SK-N-SH (cell line): Measurements from ENCODE around the gene FUT4. TPM values are rescaled to one million over a fixed set of nuclear protein-coding genes. Genes with fewer than 3 reads are reported as not detected.

ENCODE experiments used
- CTCF ChIA-PET: fragments of 300-600, 350-600 bp; formaldehyde crosslinking; extraction: SDS; loops from one replicate; lab custom pipeline; 2021; lab: Yijun Ruan, JAX
- POLR2A ChIA-PET: fragments of 350-600 bp; sonication (Branson Sonifier 250); formaldehyde crosslinking; extraction: SDS; loops from one replicate; lab custom pipeline; 2020; ENCODE audit warnings: antibody characterized with exemption, inconsistent platforms; lab: Yijun Ruan, JAX
- DNase-seq: peaks from one replicate; pipeline ENCODE4 v3.0.0; 2012
- H2AFZ ChIP-seq: fragments of 200-600 bp; sonication (generic); 2 replicates; pipeline ENCODE4 v1.8.1; 2016; ENCODE audit warnings: antibody characterized with exemption, mild to moderate bottlenecking, low read depth
- H3F3A ChIP-seq: fragments of 200-600 bp; sonication (generic); replicated peaks from 2 replicates; pipeline ENCODE3; 2016; ENCODE audit warnings: antibody characterized with exemption, mild to moderate bottlenecking; ENCODE audit not compliant: insufficient read depth
- H3K27ac ChIP-seq, 2 experiments: fragments of 200-500 bp in 1 of 2; fragments of 200-600 bp in 1 of 2; sonication (Bioruptor generic) in 1 of 2; sonication (generic), shearing (Covaris generic) in 1 of 2; 2 replicates each; pipeline versions ENCODE4 v1.5.1 to v1.6.1; 2014 to 2016; ENCODE audit warnings: low read depth in 2 of 2, inconsistent platforms in 1 of 2, low read length in 1 of 2, mild to moderate bottlenecking in 1 of 2, mixed read lengths in 1 of 2
- H3K27me3 ChIP-seq: fragments of 200-600 bp; sonication (generic), shearing (Covaris generic); 2 replicates; pipeline ENCODE4 v1.6.1; 2016; ENCODE audit warnings: mixed run types; ENCODE audit not compliant: insufficient read depth
- H3K36me3 ChIP-seq, 2 experiments: fragments of 200-500 bp in 1 of 2; fragments of 200-600 bp in 1 of 2; sonication (Bioruptor generic) in 1 of 2; sonication (generic) in 1 of 2; replicated peaks in 1 of 2; 2 replicates each; pipeline versions ENCODE3 to v1.5.1; 2014 to 2016; ENCODE audit warnings: low read length in 1 of 2, mild to moderate bottlenecking in 1 of 2; ENCODE audit not compliant: insufficient read depth in 2 of 2, control insufficient read depth in 1 of 2
- H3K4me1 ChIP-seq, 2 experiments: fragments of 200-500 bp in 1 of 2; fragments of 200-600 bp in 1 of 2; sonication (Bioruptor generic) in 1 of 2; sonication (generic), shearing (Covaris generic) in 1 of 2; 2 replicates each; pipeline versions ENCODE4 v1.5.1 to v1.6.1; 2014 to 2016; ENCODE audit warnings: low read depth in 1 of 2, low read length in 1 of 2, mixed run types in 1 of 2; ENCODE audit not compliant: insufficient read depth in 2 of 2, control insufficient read depth in 1 of 2
- H3K4me2 ChIP-seq: fragments of 200-600 bp; sonication (generic), shearing (Covaris generic); 2 replicates; pipeline ENCODE4 v1.6.1; 2017; ENCODE audit warnings: mixed run types
- H3K4me3 ChIP-seq, 2 experiments: fragments of 200-500 bp in 1 of 2; fragments of 200-600 bp in 1 of 2; sonication (Bioruptor generic) in 1 of 2; sonication (generic), shearing (Covaris generic) in 1 of 2; 2 replicates each; pipeline versions ENCODE4 v1.5.1 to v1.8.1; 2014 to 2016; ENCODE audit warnings: low read depth in 2 of 2, inconsistent platforms in 1 of 2, low read length in 1 of 2, mild to moderate bottlenecking in 1 of 2, mixed read lengths in 1 of 2, moderate library complexity in 1 of 2
- H3K79me2 ChIP-seq: fragments of 200-600 bp; sonication (generic); 2 replicates; pipeline ENCODE4 v1.8.1; 2017; ENCODE audit warnings: mild to moderate bottlenecking; ENCODE audit not compliant: insufficient read depth
- H3K9ac ChIP-seq: fragments of 200-600 bp; sonication (generic); 2 replicates; pipeline ENCODE4 v1.6.1; 2017; ENCODE audit warnings: mixed run types
- H3K9me2 ChIP-seq: fragments of 200-600 bp; sonication (generic); 2 replicates; pipeline ENCODE4 v1.6.1; 2017; ENCODE audit warnings: mixed run types
- H3K9me3 ChIP-seq: fragments of 200-600 bp; sonication (generic); 2 replicates; pipeline ENCODE4 v1.6.1; 2017; ENCODE audit warnings: mixed run types, mild to moderate bottlenecking, moderate library complexity
- H4K20me1 ChIP-seq: fragments of 200-600 bp; sonication (generic); 2 replicates; pipeline ENCODE4 v1.6.1; 2017; ENCODE audit warnings: mild to moderate bottlenecking, mixed run types; ENCODE audit not compliant: insufficient read depth
- FOXJ3 ChIP-seq: sonication (generic); formaldehyde crosslinking; IDR thresholded peaks from 2 replicates; pipeline ENCODE4 v1.5.1; 2020; ENCODE audit warnings: mild to moderate bottlenecking, missing genetic modification reagents
- GABPA ChIP-seq: IDR thresholded peaks from 2 replicates; pipeline ENCODE4 v1.4.0; 2012; ENCODE audit warnings: low read depth, mild to moderate bottlenecking
- GATA2 ChIP-seq: sonication (generic); formaldehyde crosslinking; IDR thresholded peaks from 2 replicates; pipeline ENCODE4 v1.5.0; 2020; ENCODE audit warnings: mild to moderate bottlenecking, missing genetic modification reagents
- JUND ChIP-seq: IDR thresholded peaks from 2 replicates; pipeline ENCODE4 v1.4.0; 2012
- MXI1 ChIP-seq: IDR thresholded peaks from 2 replicates; pipeline ENCODE4 v1.6.1; 2012; ENCODE audit warnings: mild to moderate bottlenecking, low read depth, low read length, improper control_type of control experiment
- NFIC ChIP-seq: IDR thresholded peaks from 2 replicates; pipeline ENCODE4 v1.4.0; 2012; ENCODE audit warnings: borderline replicate concordance
- RAD21 ChIP-seq: IDR thresholded peaks from 2 replicates; pipeline ENCODE4 v1.6.1; 2012; ENCODE audit warnings: mild to moderate bottlenecking, low read length
- RCOR1 ChIP-seq: fragments of 150-350 bp; IDR thresholded peaks from 2 replicates; pipeline ENCODE4 v1.6.1; 2017; ENCODE audit warnings: antibody characterized with exemption, low read length
- REST ChIP-seq: IDR thresholded peaks from 2 replicates; pipeline ENCODE4 v1.6.1; 2012; ENCODE audit warnings: mild to moderate bottlenecking, low read depth, low read length, moderate library complexity
- RFX5 ChIP-seq: IDR thresholded peaks from 2 replicates; pipeline ENCODE4 v1.6.1; 2012; ENCODE audit warnings: mild to moderate bottlenecking, improper control_type of control experiment, low read length
- RXRA ChIP-seq: IDR thresholded peaks from 2 replicates; pipeline ENCODE4 v1.4.0; 2012; ENCODE audit warnings: low read depth, mild to moderate bottlenecking, borderline replicate concordance
- TEAD4 ChIP-seq: IDR thresholded peaks from 2 replicates; pipeline ENCODE4 v1.4.0; 2012; ENCODE audit warnings: mild to moderate bottlenecking, borderline replicate concordance; ENCODE audit not compliant: insufficient read depth
- WGBS: methylation state at CpG from one replicate; pipeline ENCODE4 v1.1.6; 2017; ENCODE audit warnings: low lambda C conversion rate; 5-methylcytosine and 5-hydroxymethylcytosine counted together
- polyA plus RNA-seq, 3 experiments: library from polyadenylated mRNA; depleted of rRNA; stranded (reverse); fragments of >200 nt; gene quantifications; 2 replicates each; pipeline ENCODE4 v1.2.3, GENCODE V29; 2012
- TF ChIP-seq, protein P1 (sequence below): fragments of 200-600 bp; sonication (generic); IDR thresholded peaks from 2 replicates; pipeline ENCODE4 v1.6.1; 2017; ENCODE audit warnings: antibody characterized with exemption, mild to moderate bottlenecking, moderate library complexity
- TF ChIP-seq, protein P2 (sequence below): IDR thresholded peaks from 2 replicates; pipeline ENCODE4 v1.4.0; 2012; ENCODE audit warnings: low read depth, borderline replicate concordance
- TF ChIP-seq, protein P3 (sequence below): fragments of 150-350 bp; IDR thresholded peaks from 2 replicates; pipeline ENCODE4 v1.6.1; 2016; ENCODE audit warnings: mild to moderate bottlenecking, low read depth, low read length

Gene FUT4
- polyA plus RNA-seq, 1 of the 3 experiments (the other 2 are of a cell fraction), result 1.9 TPM

DNA sequence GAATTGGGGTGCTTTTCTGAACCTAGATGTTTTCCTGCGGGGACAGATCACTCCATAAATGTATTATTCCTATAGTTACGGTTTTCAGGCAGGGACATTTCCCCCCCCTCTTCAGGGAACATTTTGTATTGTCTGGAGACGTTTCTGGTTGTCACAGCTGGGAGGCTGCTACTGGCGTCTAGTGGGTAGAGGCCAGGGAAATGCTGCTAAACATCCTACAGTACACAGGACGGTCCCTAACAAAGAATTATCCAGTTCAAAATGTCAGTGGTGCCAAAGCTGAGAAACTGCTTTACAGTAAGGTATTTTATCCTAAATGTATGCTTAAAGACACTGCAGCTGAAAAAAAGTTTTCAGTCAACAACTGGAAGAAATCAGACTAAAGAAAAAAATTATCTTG is 42.8 kb downstream of the FUT4 start:
- no peaks in the 10 kb centered on the region for H3K27me3 ChIP-seq
- POLR2A ChIA-PET, result no interaction called here
- H3K9me2 ChIP-seq, result no peaks in the 10 kb centered on the region

DNA sequence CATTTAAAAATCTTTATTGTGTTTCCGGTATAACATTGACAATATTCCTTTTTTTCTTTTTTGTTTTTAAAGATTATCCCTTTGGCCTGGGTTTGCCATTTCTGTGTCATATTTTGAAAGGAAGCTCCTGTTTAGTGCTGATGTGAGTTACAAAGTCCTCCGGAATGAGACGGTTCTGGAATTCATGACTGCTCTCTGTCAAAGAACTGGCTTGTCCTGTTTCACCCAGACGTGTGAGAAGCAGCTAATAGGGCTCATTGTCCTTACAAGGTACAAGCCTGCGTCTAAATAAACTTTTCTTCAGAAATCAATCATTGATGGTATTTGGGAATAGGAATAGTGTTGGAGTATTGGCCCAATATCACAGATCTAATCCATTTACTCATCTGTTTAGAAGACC is 43.3 kb downstream of the FUT4 start:
- no peaks in the 10 kb centered on the region for H4K20me1 ChIP-seq
- TF ChIP-seq RXRA, result no peak
- TF ChIP-seq RFX5, result no peak
- no peak for TF ChIP-seq FOXJ3 (CRISPR knock-in tag)
- TF ChIP-seq JUND, result no peak
- TF ChIP-seq NFIC, result no peak
- TF ChIP-seq, protein P1, sequence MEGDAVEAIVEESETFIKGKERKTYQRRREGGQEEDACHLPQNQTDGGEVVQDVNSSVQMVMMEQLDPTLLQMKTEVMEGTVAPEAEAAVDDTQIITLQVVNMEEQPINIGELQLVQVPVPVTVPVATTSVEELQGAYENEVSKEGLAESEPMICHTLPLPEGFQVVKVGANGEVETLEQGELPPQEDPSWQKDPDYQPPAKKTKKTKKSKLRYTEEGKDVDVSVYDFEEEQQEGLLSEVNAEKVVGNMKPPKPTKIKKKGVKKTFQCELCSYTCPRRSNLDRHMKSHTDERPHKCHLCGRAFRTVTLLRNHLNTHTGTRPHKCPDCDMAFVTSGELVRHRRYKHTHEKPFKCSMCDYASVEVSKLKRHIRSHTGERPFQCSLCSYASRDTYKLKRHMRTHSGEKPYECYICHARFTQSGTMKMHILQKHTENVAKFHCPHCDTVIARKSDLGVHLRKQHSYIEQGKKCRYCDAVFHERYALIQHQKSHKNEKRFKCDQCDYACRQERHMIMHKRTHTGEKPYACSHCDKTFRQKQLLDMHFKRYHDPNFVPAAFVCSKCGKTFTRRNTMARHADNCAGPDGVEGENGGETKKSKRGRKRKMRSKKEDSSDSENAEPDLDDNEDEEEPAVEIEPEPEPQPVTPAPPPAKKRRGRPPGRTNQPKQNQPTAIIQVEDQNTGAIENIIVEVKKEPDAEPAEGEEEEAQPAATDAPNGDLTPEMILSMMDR, result no peak
- no peak for TF ChIP-seq GATA2 (CRISPR knock-in tag)
- no peak for TF ChIP-seq MXI1
- TF ChIP-seq, protein P2, sequence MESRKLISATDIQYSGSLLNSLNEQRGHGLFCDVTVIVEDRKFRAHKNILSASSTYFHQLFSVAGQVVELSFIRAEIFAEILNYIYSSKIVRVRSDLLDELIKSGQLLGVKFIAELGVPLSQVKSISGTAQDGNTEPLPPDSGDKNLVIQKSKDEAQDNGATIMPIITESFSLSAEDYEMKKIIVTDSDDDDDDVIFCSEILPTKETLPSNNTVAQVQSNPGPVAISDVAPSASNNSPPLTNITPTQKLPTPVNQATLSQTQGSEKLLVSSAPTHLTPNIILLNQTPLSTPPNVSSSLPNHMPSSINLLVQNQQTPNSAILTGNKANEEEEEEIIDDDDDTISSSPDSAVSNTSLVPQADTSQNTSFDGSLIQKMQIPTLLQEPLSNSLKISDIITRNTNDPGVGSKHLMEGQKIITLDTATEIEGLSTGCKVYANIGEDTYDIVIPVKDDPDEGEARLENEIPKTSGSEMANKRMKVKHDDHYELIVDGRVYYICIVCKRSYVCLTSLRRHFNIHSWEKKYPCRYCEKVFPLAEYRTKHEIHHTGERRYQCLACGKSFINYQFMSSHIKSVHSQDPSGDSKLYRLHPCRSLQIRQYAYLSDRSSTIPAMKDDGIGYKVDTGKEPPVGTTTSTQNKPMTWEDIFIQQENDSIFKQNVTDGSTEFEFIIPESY, result no peak
- TF ChIP-seq GABPA, result no peak
- TF ChIP-seq, all 33 proteins: peak for 0
- Histone ChIP-seq H3K27me3 (no peaks in the 10 kb centered on the region), H3K4me1 (no peaks in the 10 kb centered on the region; a peak in 1 of 4 replicates), H2AFZ (no peak overlapping the region), H3K4me2 (no peak overlapping the region), H3K79me2 (no peaks in the 10 kb centered on the region), H3F3A (no peaks in the 10 kb centered on the region), H3K9me2 (no peaks in the 10 kb centered on the region), H3K4me3 (no peak overlapping the region), H3K9ac (no peak overlapping the region), H3K9me3 (no peaks in the 10 kb centered on the region), H3K36me3 (no peaks in the 10 kb centered on the region), H3K27ac (no peak overlapping the region)
- POLR2A ChIA-PET, result no interaction called here
- no peak for DNase-seq
- WGBS, result 87% methylated on average over 5 of the region's 5 CpGs
- CTCF ChIA-PET, result interaction anchor here (0.9 to 2.4 kb wide), 2 partner anchors 9 to 36 kb away, joined by 3 to 11 read pairs; no protein-coding TSS in a partner anchor

More for the DNA sequence above, 42.8 kb downstream of the FUT4 start:
- Histone ChIP-seq H3K27ac (no peak overlapping the region), H3K4me3 (no peak overlapping the region), H3K9me3 (no peaks in the 10 kb centered on the region), H3K4me2 (no peak overlapping the region), H3K4me1 (no peaks in the 10 kb centered on the region; a peak in 1 of 4 replicates), H3K9ac (no peak overlapping the region), H3F3A (no peaks in the 10 kb centered on the region), H3K79me2 (no peaks in the 10 kb centered on the region), H3K36me3 (no peaks in the 10 kb centered on the region), H4K20me1 (no peaks in the 10 kb centered on the region), H2AFZ (no peak overlapping the region)
- DNase-seq, result no peak
- 79% methylated on average over 5 of the region's 5 CpGs for WGBS
- CTCF ChIA-PET, result interaction anchor here (0.9 kb wide), 1 partner anchor 9 kb away, joined by 3 read pairs; no protein-coding TSS in a partner anchor
- TF ChIP-seq REST (no peak), RCOR1 (no peak), TEAD4 (no peak), RAD21 (no peak), FOXJ3 (CRISPR knock-in tag) (no peak)
- TF ChIP-seq, protein P3, sequence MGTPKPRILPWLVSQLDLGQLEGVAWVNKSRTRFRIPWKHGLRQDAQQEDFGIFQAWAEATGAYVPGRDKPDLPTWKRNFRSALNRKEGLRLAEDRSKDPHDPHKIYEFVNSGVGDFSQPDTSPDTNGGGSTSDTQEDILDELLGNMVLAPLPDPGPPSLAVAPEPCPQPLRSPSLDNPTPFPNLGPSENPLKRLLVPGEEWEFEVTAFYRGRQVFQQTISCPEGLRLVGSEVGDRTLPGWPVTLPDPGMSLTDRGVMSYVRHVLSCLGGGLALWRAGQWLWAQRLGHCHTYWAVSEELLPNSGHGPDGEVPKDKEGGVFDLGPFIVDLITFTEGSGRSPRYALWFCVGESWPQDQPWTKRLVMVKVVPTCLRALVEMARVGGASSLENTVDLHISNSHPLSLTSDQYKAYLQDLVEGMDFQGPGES, result no peak
